GM12878 (cell line): ENCODE measurements around the gene INTS6.

Experiments
- CTCF ChIP-seq, 3 experiments: IDR thresholded peaks in 2 of 3; conservative IDR thresholded peaks in 1 of 3; 2 replicates each; pipeline ENCODE4 v1.5.1; 2011; ENCODE audit warnings: low read depth in 3 of 3, low read length in 3 of 3, mild to moderate bottlenecking in 3 of 3, control low read depth in 2 of 3, moderate library complexity in 2 of 3, inconsistent platforms in 1 of 3, mixed read lengths in 1 of 3; ENCODE audit not compliant: control insufficient read depth in 2 of 3, insufficient read depth in 1 of 3; ENCODE audit errors: extremely low read depth in 1 of 3
- EP300 ChIP-seq, 2 experiments: fragments of 150-350 bp in 1 of 2; IDR thresholded peaks; 2 replicates each; pipeline ENCODE4 v1.6.1; 2011 to 2012; ENCODE audit warnings: low read depth in 2 of 2, low read length in 2 of 2, borderline replicate concordance in 1 of 2, improper control_type of control experiment in 1 of 2, inconsistent platforms in 1 of 2; ENCODE audit not compliant: control insufficient read depth in 1 of 2
- FOS ChIP-seq: IDR thresholded peaks from 3 replicates; pipeline ENCODE4 v1.6.1; 2011; ENCODE audit warnings: borderline replicate concordance; ENCODE audit not compliant: insufficient read length; ENCODE audit errors: extremely low read depth
- GABPA ChIP-seq: IDR thresholded peaks from 2 replicates; pipeline ENCODE4 v1.6.1; 2014; ENCODE audit warnings: antibody characterized with exemption, low read depth, mild to moderate bottlenecking, inconsistent platforms
- POLR2AphosphoS5 ChIP-seq: IDR thresholded peaks from 2 replicates; pipeline ENCODE4 v1.6.1; 2011; ENCODE audit warnings: mild to moderate bottlenecking, low read length, inconsistent platforms
- REST ChIP-seq: IDR thresholded peaks from 2 replicates; pipeline ENCODE4 v1.6.1; 2012; ENCODE audit warnings: mild to moderate bottlenecking, low read depth, low read length
- SMC3 ChIP-seq: IDR thresholded peaks from 2 replicates; pipeline ENCODE4 v1.6.1; 2011; ENCODE audit warnings: low read length, improper control_type of control experiment, borderline replicate concordance
- SP1 ChIP-seq: IDR thresholded peaks from one replicate; pipeline ENCODE4 v1.6.1; 2011; ENCODE audit warnings: low read depth, low read length
- ZNF24 ChIP-seq: fragments of 450-650 bp; IDR thresholded peaks from 2 replicates; pipeline ENCODE4 v1.6.1; 2017; ENCODE audit warnings: antibody characterized with exemption, mild to moderate bottlenecking
- TF ChIP-seq, protein P1 (sequence below): fragments of 450-650 bp; formaldehyde crosslinking; IDR thresholded peaks from 2 replicates; pipeline ENCODE4 v1.4.0; 2020; ENCODE audit warnings: mild to moderate bottlenecking, moderate library complexity
- TF ChIP-seq, protein P2 (sequence below): fragments of 450-650 bp; IDR thresholded peaks from 2 replicates; pipeline ENCODE4 v1.6.1; 2017; ENCODE audit warnings: mild to moderate bottlenecking, low read depth, inconsistent platforms; ENCODE audit not compliant: poor library complexity, severe bottlenecking
- TF ChIP-seq, protein P3 (sequence below): IDR thresholded peaks from 2 replicates; pipeline ENCODE4 v1.6.1; 2011; ENCODE audit warnings: low read depth, low read length, improper control_type of control experiment, borderline replicate concordance

DNA sequence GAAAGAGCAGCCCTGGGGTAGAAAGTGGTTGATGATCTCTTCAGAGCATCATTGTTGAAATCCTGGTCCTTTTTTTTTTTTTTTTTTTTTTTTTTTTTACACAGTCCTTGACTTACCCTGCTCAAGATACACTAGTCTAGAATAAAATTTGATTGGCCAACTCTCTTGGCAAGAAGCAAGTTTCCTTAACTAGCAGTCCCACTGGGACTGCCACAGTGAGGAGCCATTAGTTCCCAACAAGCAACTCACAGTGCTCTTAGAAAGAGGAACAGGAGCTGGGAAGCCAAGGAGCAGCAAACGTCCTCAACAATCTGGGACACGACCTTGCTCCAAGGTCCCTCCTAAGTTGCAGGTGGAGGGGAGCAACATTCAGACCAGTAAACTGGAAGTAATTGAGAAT is 47.9 kb upstream of the INTS6 start:
- no peak for TF ChIP-seq REST
- no peak for TF ChIP-seq SMC3
- TF ChIP-seq CTCF (IDR thresholded peaks at IDR 0.05 in 2 of 3, conservative IDR thresholded peaks at IDR 0.05 in 1 of 3; ENCODE audit: control insufficient read depth in 2 of 3, extremely low read depth in 1 of 3, insufficient read depth in 1 of 3, low read depth in 3 of 3, low read length in 3 of 3): no peak
- TF ChIP-seq, protein P1, sequence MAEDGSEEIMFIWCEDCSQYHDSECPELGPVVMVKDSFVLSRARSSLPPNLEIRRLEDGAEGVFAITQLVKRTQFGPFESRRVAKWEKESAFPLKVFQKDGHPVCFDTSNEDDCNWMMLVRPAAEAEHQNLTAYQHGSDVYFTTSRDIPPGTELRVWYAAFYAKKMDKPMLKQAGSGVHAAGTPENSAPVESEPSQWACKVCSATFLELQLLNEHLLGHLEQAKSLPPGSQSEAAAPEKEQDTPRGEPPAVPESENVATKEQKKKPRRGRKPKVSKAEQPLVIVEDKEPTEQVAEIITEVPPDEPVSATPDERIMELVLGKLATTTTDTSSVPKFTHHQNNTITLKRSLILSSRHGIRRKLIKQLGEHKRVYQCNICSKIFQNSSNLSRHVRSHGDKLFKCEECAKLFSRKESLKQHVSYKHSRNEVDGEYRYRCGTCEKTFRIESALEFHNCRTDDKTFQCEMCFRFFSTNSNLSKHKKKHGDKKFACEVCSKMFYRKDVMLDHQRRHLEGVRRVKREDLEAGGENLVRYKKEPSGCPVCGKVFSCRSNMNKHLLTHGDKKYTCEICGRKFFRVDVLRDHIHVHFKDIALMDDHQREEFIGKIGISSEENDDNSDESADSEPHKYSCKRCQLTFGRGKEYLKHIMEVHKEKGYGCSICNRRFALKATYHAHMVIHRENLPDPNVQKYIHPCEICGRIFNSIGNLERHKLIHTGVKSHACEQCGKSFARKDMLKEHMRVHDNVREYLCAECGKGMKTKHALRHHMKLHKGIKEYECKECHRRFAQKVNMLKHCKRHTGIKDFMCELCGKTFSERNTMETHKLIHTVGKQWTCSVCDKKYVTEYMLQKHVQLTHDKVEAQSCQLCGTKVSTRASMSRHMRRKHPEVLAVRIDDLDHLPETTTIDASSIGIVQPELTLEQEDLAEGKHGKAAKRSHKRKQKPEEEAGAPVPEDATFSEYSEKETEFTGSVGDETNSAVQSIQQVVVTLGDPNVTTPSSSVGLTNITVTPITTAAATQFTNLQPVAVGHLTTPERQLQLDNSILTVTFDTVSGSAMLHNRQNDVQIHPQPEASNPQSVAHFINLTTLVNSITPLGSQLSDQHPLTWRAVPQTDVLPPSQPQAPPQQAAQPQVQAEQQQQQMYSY (CRISPR knock-in tag): no peak
- TF ChIP-seq SP1: no peak
- no peak for TF ChIP-seq ZNF24
- TF ChIP-seq GABPA: no peak
- TF ChIP-seq EP300 (IDR thresholded peaks at IDR 0.05; ENCODE audit: borderline replicate concordance in 1 of 2, control insufficient read depth in 1 of 2, low read depth in 2 of 2, low read length in 2 of 2): no peak
- TF ChIP-seq, protein P2, sequence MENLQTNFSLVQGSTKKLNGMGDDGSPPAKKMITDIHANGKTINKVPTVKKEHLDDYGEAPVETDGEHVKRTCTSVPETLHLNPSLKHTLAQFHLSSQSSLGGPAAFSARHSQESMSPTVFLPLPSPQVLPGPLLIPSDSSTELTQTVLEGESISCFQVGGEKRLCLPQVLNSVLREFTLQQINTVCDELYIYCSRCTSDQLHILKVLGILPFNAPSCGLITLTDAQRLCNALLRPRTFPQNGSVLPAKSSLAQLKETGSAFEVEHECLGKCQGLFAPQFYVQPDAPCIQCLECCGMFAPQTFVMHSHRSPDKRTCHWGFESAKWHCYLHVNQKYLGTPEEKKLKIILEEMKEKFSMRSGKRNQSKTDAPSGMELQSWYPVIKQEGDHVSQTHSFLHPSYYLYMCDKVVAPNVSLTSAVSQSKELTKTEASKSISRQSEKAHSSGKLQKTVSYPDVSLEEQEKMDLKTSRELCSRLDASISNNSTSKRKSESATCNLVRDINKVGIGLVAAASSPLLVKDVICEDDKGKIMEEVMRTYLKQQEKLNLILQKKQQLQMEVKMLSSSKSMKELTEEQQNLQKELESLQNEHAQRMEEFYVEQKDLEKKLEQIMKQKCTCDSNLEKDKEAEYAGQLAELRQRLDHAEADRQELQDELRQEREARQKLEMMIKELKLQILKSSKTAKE: no peak
- TF ChIP-seq FOS: no peak
- no peak for TF ChIP-seq POLR2AphosphoS5
- TF ChIP-seq, protein P3, sequence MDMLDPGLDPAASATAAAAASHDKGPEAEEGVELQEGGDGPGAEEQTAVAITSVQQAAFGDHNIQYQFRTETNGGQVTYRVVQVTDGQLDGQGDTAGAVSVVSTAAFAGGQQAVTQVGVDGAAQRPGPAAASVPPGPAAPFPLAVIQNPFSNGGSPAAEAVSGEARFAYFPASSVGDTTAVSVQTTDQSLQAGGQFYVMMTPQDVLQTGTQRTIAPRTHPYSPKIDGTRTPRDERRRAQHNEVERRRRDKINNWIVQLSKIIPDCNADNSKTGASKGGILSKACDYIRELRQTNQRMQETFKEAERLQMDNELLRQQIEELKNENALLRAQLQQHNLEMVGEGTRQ: no peak
